ENCODE data around the gene ZDHHC3.
"Not testable (repeated sequence)": the region's sequence is repeated elsewhere in the genome, so short reads cannot be mapped to it uniquely, and the experiment has no call there.

The ZDHHC3 gene

GRCh38 chr3:44963571-44964325 is 12.2 kb downstream of the ZDHHC3 start:
- no peak for DNase-seq

GRCh38 chr3:44962621-44963393 is 13.2 kb downstream of the ZDHHC3 start:
- no peak for DNase-seq

- DNase-seq = no peak
Observed at GRCh38 chr3:44961888-44962287, 14.1 kb downstream of the ZDHHC3 start.

- DNase-seq = no peak
Observed at GRCh38 chr3:44960387-44961026, 15.5 kb downstream of the ZDHHC3 start.

GRCh38 chr3:44958386-44958785 is 17.6 kb downstream of the ZDHHC3 start:
- no peak for DNase-seq

DNA sequence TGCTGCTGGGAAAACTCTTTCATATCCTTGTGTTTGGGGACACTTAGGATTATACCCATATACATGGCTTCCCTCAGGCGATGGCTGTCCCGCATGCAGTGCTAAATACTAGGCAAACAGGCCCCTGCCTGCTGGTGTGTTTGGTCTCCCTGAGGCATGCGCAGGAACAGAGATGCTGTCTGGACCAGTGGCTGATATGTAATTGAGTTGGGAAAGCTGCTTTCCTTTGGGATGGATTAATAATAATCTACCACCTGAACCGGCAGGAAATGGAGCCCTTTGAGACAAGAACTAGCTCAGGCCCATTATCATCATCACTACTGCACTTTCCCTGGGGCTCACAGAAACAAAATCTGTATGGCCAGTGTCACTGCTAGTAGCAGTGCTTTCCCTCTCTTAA is 18.0 kb downstream of the ZDHHC3 start:
- no peak for DNase-seq

DNA sequence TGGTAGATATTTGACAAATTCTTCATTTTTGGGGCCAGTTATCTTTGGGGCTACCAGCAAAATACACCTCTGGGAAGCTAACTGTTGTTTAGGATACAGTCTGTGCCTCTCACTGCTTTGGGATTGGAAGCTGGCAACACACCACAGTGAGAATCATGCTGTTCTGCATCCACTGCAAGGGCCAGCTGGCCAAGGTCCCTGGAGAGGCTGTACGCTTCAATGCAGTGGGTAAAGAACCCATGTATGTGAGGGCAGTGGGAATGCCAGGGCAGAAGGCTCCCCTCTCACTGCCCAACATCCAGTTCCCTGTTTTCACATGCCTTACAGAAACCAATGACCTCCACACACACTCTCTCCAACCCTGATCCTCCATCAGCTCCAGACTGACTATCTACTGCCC is 20.1 kb downstream of the ZDHHC3 start:
- no peak for DNase-seq

DNA sequence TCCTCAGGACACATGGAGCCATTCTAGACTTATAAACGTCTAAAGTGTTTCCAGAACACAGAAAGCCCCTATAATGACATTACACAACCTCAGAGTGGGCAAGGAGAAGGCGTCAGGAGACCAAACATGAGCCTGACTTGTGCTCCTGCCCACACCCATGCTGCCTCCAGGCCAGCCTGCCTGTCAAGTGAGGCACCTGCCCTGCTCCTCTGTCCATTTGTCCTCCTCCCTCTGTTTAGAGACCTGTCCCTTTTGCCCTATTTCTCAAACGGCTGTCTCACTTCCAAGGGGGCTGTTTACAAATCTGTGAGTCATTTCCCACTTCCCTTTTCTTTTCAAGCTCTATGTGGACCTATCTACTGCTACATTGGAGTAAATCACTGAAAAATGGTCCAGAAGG is 21.0 kb downstream of the ZDHHC3 start:
- no peak for DNase-seq

GRCh38 chr3:44954304-44954703 is 21.7 kb downstream of the ZDHHC3 start:
- no peak for DNase-seq

GRCh38 chr3:44952689-44953088 is 23.3 kb downstream of the ZDHHC3 start:
- no peak for DNase-seq

GRCh38 chr3:44950275-44950734 is 25.7 kb downstream of the ZDHHC3 start:
- DNase-seq = no peak

DNA sequence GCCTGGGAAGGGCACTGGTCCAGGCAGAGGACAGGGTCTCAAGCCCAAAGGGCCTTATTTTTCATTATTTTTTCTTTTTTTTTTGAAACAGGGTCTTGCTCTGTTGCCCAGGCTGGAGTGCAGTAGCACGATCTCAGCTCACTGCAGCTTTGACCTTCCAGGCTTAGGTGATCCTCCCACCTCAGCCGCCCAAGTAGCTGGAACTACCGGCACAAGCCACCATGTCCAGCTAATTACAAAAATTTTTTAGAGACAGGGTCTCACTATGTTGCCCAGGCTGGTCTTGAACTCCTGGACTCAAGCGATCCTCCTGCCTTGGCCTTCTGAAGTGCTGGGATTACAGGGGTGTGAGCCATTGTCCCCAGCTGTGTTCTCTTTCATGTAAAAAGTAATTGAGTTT is 26.2 kb downstream of the ZDHHC3 start:
- not testable (repeated sequence) for DNase-seq

DNA sequence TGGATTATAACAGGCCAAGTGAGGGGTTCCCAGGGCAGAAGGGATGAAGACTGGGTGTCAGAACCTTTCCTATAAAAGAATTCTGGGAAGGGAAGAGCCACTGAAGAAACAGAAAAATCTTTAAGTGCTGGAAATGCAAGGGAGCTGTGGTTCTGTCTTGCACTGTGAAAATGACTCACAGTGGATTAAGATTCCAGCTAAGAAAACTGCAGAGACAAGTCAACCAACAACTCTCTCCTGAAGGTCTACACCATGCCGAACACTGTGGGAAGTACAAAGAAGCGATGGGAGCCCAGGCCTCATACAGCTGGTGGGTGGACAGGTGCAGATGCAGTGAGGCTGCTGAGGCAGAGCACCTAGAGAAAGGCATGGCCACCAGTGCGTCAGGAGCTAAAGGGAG is 27.7 kb downstream of the ZDHHC3 start:
- no peak for DNase-seq

DNA sequence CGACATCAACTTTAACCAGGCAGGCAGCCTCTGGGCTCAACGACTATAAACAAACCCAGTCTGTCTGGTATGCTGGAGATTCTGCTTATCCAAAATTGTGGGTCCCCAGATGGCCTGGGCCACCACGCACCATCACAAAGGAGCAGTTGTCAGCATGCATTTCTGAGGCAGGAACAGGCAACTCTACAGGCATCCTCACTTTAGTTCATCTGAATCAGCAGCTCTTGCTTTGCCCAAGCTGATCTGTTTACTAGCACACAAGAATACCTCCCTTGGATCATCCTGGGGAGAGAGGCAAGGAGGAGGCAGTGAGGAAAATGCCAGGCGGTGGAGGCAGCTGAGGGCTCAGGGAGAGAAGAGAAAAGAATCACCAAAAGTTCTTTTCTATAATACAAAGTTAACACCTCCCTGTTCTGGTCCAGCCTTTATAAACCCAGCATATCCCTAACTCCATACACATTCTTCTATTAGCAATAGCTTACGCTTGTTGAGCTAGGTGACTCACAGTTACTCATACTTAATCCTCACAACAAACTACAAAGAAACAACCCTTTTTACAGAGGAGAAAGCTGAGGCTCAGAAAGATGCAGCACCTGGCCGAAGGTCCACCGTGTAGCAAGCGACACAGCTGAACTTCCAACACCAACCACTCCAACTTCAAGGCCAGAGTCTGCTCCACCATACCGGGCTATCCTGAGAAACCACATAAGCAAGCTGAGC is 33.6 kb downstream of the ZDHHC3 start:
- DNase-seq = no peak

GRCh38 chr3:44939581-44940036 is 36.4 kb downstream of the ZDHHC3 start:
- no peak for DNase-seq

GRCh38 chr3:44932986-44933944 is 42.7 kb downstream of the ZDHHC3 start:
- no peak for DNase-seq

DNA sequence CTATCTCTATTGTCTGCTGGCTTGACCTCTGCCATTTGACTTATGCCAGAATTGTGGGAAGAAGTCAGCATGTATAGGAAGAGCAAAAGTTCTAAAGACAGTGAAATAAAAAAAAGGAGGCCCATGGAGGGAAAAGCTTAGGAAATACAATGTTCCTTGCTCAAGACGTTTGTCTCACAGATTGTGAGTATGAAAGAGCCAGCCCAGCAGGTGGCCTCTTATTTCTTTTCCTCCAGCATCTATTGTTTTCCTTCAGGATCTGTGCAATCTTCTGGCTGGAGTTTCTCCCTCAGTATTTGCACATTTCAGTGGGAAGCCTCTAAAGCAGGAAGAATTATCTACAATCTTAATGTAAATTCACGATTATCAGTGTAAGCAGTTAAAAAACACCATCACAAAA is 43.7 kb downstream of the ZDHHC3 start:
- DNase-seq = no peak

GRCh38 chr3:44931791-44932190 is 44.2 kb downstream of the ZDHHC3 start:
- no peak for DNase-seq

GRCh38 chr3:44930911-44931310 is 45.1 kb downstream of the ZDHHC3 start:
- DNase-seq = no peak

GRCh38 chr3:44929782-44930181 is 46.2 kb downstream of the ZDHHC3 start:
- DNase-seq = no peak

DNA sequence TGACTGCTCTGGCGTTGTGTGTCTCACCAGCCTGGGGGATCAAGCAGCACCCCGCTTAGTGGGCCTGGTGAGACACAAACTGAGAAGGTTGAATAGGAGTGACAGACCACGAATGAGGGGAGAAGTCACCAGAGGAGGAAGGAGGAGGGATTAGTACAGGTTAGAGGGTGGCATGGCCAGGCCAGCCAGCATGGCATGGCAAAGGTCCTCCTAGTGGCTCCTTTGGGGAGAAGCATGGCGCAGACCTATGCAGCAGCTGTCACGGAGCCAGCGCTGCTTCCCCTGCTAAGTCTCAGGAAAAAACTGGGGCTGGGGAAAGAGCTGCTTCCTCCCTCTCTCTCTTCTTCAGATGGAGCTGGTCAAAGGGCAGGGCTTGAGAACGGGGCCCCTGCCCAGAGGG is 48.6 kb downstream of the ZDHHC3 start:
- no peak for DNase-seq

GRCh38 chr3:44926921-44927320 is 49.1 kb downstream of the ZDHHC3 start:
- DNase-seq = no peak

Data from activated naive CD4-positive, alpha-beta T cell treated with anti-CD3 and anti-CD28 coated beads, Interleukin-2, amount 50 U/mL, for 16 hours (primary cell).